Left lung (tissue), 10 donors: ENCODE results near the gene CLDN10. TPM values are rescaled to one million over a fixed set of nuclear protein-coding genes. Genes with fewer than 3 reads are reported as not detected.
"Not testable (repeated sequence)": the region's sequence is repeated elsewhere in the genome, so short reads cannot be mapped to it uniquely, and the experiment has no call there.

Source experiments
- ATAC-seq: fragments of 200-7000 bp; cut with Tn5 transposase; one replicate; pipeline ENCODE4 v1.9.1; 2020; ENCODE audit warnings: moderate library complexity
- DNase-seq, 4 donors: peaks; one replicate each; pipeline ENCODE4 v3.0.0-alpha.2; 2013 to 2020
- H3K27ac ChIP-seq, 2 donors: fragments of 200-600 bp; sonication (generic) in 1 of 2; one replicate each; pipeline versions ENCODE4 v1.5.0 to v1.8.0; 2020 to 2021
- H3K27me3 ChIP-seq, 2 donors: fragments of 200-600 bp; sonication (generic) in 1 of 2; one replicate each; pipeline versions ENCODE4 v1.5.0 to v1.8.0; 2020 to 2021
- H3K36me3 ChIP-seq, 2 donors: fragments of 200-600 bp; sonication (generic) in 1 of 2; one replicate each; pipeline versions ENCODE4 v1.5.0 to v1.8.0; 2020 to 2021
- H3K4me1 ChIP-seq, 2 donors: fragments of 200-600 bp; one replicate each; pipeline ENCODE4 v1.8.0; 2021
- H3K4me3 ChIP-seq, 2 donors: fragments of 200-600 bp; sonication (generic) in 1 of 2; one replicate each; pipeline versions ENCODE4 v1.5.0 to v1.8.0; 2020 to 2021; ENCODE audit warnings: mild to moderate bottlenecking in 1 of 2
- H3K9me3 ChIP-seq, 2 donors: fragments of 200-600 bp; sonication (generic) in 1 of 2; one replicate each; pipeline versions ENCODE4 v1.5.0 to v1.8.0; 2020 to 2021
- intact Hi-C, 2 donors: fragments of 100-400 bp; cut with DNase I; formaldehyde crosslinking; loops; one replicate each; pipeline versions ENCODE4 v1.11.2 to v1.14.2; 2022
- polyA plus RNA-seq, 6 donors: library from polyadenylated mRNA; unstranded; fragments of 120-200 nt; gene quantifications; one replicate each; pipeline ENCODE4 v1.2.1, GENCODE V29; 2013; ENCODE audit not compliant: insufficient read length in 6 of 6
- total RNA-seq, 2 donors: library from RNA; stranded (reverse); fragmentation: NEBNext Ultra II Directional; extraction: Animal tissue kit (Norgen Biotek cat#: 25700); gene quantifications; one replicate each; pipeline ENCODE4 v1.2.1, GENCODE V29; 2021
- TF ChIP-seq, protein P1 (sequence below), 2 donors: fragments of 200-600 bp; sonication (generic) in 1 of 2; IDR thresholded peaks; one replicate each; pipeline versions ENCODE4 v1.5.0 to v1.8.0; 2021; ENCODE audit warnings: antibody characterized with exemption in 2 of 2
- donor health status: DM: no; HTN: yes; CAD: no.
- donor health status: DM: no; HTN: no; CAD: no.

Gene CLDN10
- total and polyA plus RNA-seq, 8 donors, result 1.3 to 4.7 (median 2.4) TPM

DNA sequence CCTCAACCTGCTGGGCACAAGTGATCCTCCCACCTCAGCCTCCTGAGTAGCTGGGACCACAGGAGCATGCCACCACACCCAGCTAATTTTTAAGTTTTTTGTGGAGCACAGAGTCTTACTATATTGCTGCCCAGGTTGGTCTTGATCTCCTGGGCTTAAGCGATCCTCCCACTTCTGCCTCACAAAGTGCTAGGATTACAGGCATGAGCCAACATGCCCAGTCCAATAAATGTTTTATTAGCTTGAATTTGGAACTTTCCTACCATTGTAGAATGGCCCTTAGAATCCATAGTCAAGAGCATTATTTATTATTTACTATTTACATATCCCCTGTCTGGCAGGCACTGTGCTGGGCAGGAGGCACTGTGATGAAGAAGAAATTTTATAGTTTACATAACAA is 39.6 kb upstream of the CLDN10 start:
- H3K36me3 ChIP-seq, result no peaks in the 10 kb centered on the region
- peaks cover 0 to 5% of the 10 kb centered on the region in 2 donors for H3K27me3 ChIP-seq
- DNase-seq, result no peak
- H3K27ac ChIP-seq, result no peak overlapping the region
- H3K4me1 ChIP-seq, result peaks cover 0 to 17% of the 10 kb centered on the region in 2 donors
- no peaks in the 10 kb centered on the region for H3K9me3 ChIP-seq
- no peak overlapping the region for H3K4me3 ChIP-seq
- intact Hi-C loops, result no loop called here
- TF ChIP-seq, protein P1, sequence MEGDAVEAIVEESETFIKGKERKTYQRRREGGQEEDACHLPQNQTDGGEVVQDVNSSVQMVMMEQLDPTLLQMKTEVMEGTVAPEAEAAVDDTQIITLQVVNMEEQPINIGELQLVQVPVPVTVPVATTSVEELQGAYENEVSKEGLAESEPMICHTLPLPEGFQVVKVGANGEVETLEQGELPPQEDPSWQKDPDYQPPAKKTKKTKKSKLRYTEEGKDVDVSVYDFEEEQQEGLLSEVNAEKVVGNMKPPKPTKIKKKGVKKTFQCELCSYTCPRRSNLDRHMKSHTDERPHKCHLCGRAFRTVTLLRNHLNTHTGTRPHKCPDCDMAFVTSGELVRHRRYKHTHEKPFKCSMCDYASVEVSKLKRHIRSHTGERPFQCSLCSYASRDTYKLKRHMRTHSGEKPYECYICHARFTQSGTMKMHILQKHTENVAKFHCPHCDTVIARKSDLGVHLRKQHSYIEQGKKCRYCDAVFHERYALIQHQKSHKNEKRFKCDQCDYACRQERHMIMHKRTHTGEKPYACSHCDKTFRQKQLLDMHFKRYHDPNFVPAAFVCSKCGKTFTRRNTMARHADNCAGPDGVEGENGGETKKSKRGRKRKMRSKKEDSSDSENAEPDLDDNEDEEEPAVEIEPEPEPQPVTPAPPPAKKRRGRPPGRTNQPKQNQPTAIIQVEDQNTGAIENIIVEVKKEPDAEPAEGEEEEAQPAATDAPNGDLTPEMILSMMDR (IDR thresholded peaks at IDR 0.05), result no peak
- ATAC-seq, result no peak

DNA sequence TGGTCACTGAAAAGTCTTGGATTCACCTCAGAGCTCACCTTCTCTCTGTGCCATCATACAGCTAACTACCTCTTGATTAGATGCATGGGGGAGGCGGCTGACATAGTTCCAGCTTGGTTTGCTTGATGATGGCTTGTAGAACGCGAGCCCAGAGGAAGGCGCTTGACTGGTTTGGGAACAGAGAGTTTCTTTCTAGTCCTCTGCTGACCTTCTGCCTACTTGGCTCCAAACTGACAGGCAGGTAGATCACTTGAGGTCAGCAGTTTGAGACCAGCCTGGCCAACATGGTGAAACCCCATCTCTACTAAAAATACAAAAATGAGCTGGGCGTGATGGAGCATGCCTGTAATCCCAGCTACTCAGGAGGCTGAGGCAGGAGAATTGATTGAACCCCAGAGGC is 36.9 kb upstream of the CLDN10 start:
- intact Hi-C loops, ATAC-seq, DNase-seq, H3K4me1 ChIP-seq, H3K4me3 ChIP-seq, H3K27me3 ChIP-seq, H3K36me3 ChIP-seq, H3K9me3 ChIP-seq, H3K27ac ChIP-seq: not testable (repeated sequence)

DNA sequence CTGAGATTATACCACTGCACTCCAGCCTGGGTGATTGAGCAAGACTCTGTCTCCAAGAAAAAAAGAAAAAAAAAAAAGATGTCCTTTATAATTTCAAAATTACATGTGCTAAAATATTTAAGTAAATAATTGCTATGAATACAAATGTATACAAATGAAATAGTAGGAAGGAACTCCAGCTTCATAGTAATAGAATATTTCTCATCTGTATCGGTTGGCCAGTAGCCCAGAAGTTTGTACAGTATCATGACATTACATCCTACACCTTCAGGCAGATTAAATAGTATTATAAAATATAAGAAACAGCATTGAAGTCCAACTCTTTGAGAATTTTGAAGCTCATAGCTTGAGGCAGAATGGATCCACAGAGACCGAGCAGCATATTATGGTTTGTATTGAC is 36.5 kb upstream of the CLDN10 start:
- Histone ChIP-seq H3K27ac (no peak overlapping the region), H3K4me3 (no peak overlapping the region), H3K9me3 (no peaks in the 10 kb centered on the region), H3K36me3 (no peaks in the 10 kb centered on the region), H3K4me1 (peaks cover 0 to 3% of the 10 kb centered on the region in 2 donors), H3K27me3 (peaks cover 0 to 5% of the 10 kb centered on the region in 2 donors)
- TF ChIP-seq, protein P1 (IDR thresholded peaks at IDR 0.05), result no peak
- intact Hi-C loops, result no loop called here
- ATAC-seq (peak; percentile 10), DNase-seq (no peak)

DNA sequence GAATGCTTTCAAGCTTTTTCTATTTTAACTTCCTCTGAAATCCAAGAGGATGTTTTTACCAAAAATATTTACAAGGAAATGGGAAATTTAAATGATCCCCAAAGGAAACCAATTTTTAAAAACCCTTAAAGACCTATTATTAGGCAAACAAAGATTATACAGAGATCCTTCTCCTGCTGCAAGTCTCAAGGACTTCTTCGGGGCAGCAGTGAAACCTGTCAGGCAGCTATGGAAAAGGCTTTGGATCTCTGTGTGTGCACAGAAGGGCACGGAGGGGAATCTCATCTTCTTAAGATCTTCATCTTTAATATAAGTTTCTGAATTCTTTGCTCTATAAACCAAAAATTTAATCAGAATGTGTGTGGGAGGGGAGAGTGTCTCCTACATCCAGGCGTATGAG is 36.0 kb upstream of the CLDN10 start:
- H3K4me3 ChIP-seq, result no peak overlapping the region
- no peak for DNase-seq
- no peak overlapping the region for H3K27ac ChIP-seq
- intact Hi-C loops, result no loop called here
- H3K9me3 ChIP-seq, result peaks cover 0 to under 1% of the 10 kb centered on the region in 2 donors
- peak; percentile 89 for ATAC-seq
- H3K27me3 ChIP-seq, result peaks cover 0 to 5% of the 10 kb centered on the region in 2 donors
- no peaks in the 10 kb centered on the region for H3K4me1 ChIP-seq
- TF ChIP-seq, protein P1 (IDR thresholded peaks at IDR 0.05), result no peak
- H3K36me3 ChIP-seq, result no peaks in the 10 kb centered on the region

DNA sequence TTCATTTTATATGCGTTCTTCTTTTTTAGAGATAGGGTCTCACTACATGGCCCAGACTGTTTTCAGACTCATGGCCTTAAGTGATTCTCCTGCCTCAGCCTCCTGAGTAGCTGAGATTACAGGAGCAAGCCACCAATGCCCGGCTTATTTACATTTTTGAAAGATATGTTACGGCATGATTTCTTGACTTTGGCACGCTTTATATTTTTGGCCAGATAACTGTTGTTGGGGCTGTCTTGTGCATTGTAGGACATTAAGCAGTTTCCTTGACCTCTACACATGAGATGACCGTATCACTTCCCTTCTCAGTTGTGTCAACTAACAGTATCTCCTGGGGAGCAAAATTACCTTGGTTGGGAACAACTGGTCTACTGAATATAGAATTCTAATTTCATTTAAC is 28.9 kb upstream of the CLDN10 start:
- TF ChIP-seq, protein P1 (IDR thresholded peaks at IDR 0.05), result no peak
- no peak overlapping the region for H3K27ac ChIP-seq
- no peaks in the 10 kb centered on the region for H3K27me3 ChIP-seq
- H3K36me3 ChIP-seq, result no peaks in the 10 kb centered on the region
- H3K9me3 ChIP-seq, result peaks cover 0 to 3% of the 10 kb centered on the region in 2 donors
- no peak overlapping the region for H3K4me3 ChIP-seq
- no peaks in the 10 kb centered on the region for H3K4me1 ChIP-seq
- intact Hi-C loops, result no loop called here
- no peak for ATAC-seq
- DNase-seq, result no peak

DNA sequence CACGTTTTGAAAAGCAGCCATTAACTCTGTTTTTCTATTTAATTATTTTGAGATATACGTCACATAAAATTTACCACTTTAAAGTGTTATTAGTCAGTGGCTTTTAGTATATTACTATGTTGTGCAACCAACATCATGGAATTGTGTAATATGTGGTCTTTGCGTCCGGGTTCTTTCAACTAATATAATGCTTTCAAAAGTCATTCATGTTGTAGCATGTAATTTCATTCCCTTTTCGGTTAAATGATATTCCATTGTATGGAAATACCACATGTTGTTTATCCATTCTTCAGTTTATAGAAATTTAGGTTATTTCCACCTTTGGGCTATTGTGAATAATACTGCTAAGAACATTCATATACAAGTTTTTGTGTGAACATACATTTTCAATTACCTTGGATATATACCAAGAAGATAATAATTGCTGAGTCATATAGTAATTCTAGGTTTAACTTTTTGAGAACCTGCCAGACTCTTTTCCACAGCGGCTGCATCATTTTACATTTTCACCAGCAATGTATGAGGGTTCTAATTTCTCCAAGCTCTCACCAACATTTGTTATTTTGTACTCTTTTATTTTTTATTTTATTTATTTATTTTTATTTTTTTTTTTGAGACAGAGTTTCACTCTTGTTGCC is 28.1 kb upstream of the CLDN10 start:
- DNase-seq, result no peak

More for the DNA sequence above, 28.1 kb upstream of the CLDN10 start:
- Histone ChIP-seq H3K4me3 (no peak overlapping the region), H3K36me3 (no peaks in the 10 kb centered on the region), H3K27me3 (no peaks in the 10 kb centered on the region), H3K9me3 (peaks cover 0 to 3% of the 10 kb centered on the region in 2 donors), H3K27ac (no peak overlapping the region), H3K4me1 (no peaks in the 10 kb centered on the region)
- ATAC-seq, result no peak
- intact Hi-C loops, result no loop called here
- TF ChIP-seq, protein P1 (IDR thresholded peaks at IDR 0.05), result no peak
